ENCODE measurements around the gene PACS1.

GRCh38 chr11:66080055-66080817 lies 10.2 kb downstream of the PACS1 start:
- TF ChIP-seq POLR2A (IDR thresholded peaks at IDR 0.05) = no peak
- no peak for TF ChIP-seq CTCF (IDR thresholded peaks at IDR 0.05)

Measured in ovary (tissue), 3 donors.